HepG2 (cell line): ENCODE measurements around the gene ATG9A. TPM values are rescaled to one million over a fixed set of nuclear protein-coding genes. Genes with fewer than 3 reads are reported as not detected.

Source experiments
- AKAP8 ChIP-seq: sonication (generic); formaldehyde crosslinking; IDR thresholded peaks from 2 replicates; pipeline ENCODE4 v1.5.1; 2020; ENCODE audit warnings: mild to moderate bottlenecking, missing genetic modification reagents
- DR1 ChIP-seq: sonication (generic); formaldehyde crosslinking; IDR thresholded peaks from 2 replicates; pipeline ENCODE4 v1.8.0; 2021; ENCODE audit warnings: mild to moderate bottlenecking, missing genetic modification reagents, inconsistent platforms
- ELF3 ChIP-seq: IDR thresholded peaks from 2 replicates; pipeline ENCODE4 v1.6.1; 2016; ENCODE audit warnings: missing genetic modification reagents, missing compliant biosample characterization
- FOXP1 ChIP-seq, 2 experiments: fragments of 450-650 bp in 1 of 2; IDR thresholded peaks; 2 replicates each; pipeline ENCODE4 v1.6.1; 2017 to 2018; ENCODE audit warnings: antibody characterized with exemption in 1 of 2
- GPN1 ChIP-seq: sonication (generic); formaldehyde crosslinking; IDR thresholded peaks from 2 replicates; pipeline ENCODE4 v1.5.1; 2020; ENCODE audit warnings: missing genetic modification reagents, borderline replicate concordance
- HOXA3 ChIP-seq: sonication (generic); formaldehyde crosslinking; IDR thresholded peaks from 2 replicates; pipeline ENCODE4 v1.5.0; 2020; ENCODE audit warnings: missing genetic modification reagents
- HOXA5 ChIP-seq: sonication (generic); formaldehyde crosslinking; IDR thresholded peaks from 2 replicates; pipeline ENCODE4 v1.4.0; 2020; ENCODE audit warnings: missing genetic modification reagents
- HOXD1 ChIP-seq: sonication (generic); formaldehyde crosslinking; IDR thresholded peaks from 2 replicates; pipeline ENCODE4 v1.5.0; 2020; ENCODE audit warnings: missing genetic modification reagents
- KLF16 ChIP-seq, 2 experiments: sonication (generic) in 1 of 2; formaldehyde crosslinking in 1 of 2; IDR thresholded peaks; 2 replicates each; pipeline versions ENCODE4 v1.6.1 to v1.8.0; 2016 to 2023; ENCODE audit warnings: missing genetic modification reagents in 2 of 2, missing compliant biosample characterization in 1 of 2
- NR2C2 ChIP-seq: sonication (generic); formaldehyde crosslinking; IDR thresholded peaks from 2 replicates; pipeline ENCODE4 v1.4.0; 2020; ENCODE audit warnings: missing genetic modification reagents, mild to moderate bottlenecking, moderate library complexity, borderline replicate concordance
- SMAD9 ChIP-seq: sonication (generic); formaldehyde crosslinking; IDR thresholded peaks from 2 replicates; pipeline ENCODE4 v1.5.1; 2020; ENCODE audit warnings: mild to moderate bottlenecking, missing genetic modification reagents
- SMYD3 ChIP-seq: sonication (generic); formaldehyde crosslinking; IDR thresholded peaks from 2 replicates; pipeline ENCODE4 v1.8.1; 2023; ENCODE audit warnings: mild to moderate bottlenecking, missing genetic modification reagents
- STAG1 ChIP-seq: sonication (generic); formaldehyde crosslinking; IDR thresholded peaks from 2 replicates; pipeline ENCODE4 v1.4.0; 2020; ENCODE audit warnings: missing genetic modification reagents
- U2AF2 ChIP-seq: fragments of 200-400 bp; formaldehyde crosslinking; IDR thresholded peaks from 2 replicates; pipeline ENCODE4 v1.6.1; 2017; ENCODE audit warnings: low read depth, mild to moderate bottlenecking, low read length
- ZBTB7A ChIP-seq: sonication (generic); formaldehyde crosslinking; IDR thresholded peaks from 2 replicates; pipeline ENCODE4 v1.8.0; 2022; ENCODE audit warnings: mild to moderate bottlenecking, missing genetic modification reagents
- ZFP82 ChIP-seq: sonication (generic); formaldehyde crosslinking; IDR thresholded peaks from 2 replicates; pipeline ENCODE4 v1.5.1; 2020; ENCODE audit warnings: mild to moderate bottlenecking, missing genetic modification reagents, borderline replicate concordance
- ZNF253 ChIP-seq: sonication (generic); formaldehyde crosslinking; IDR thresholded peaks from 2 replicates; pipeline ENCODE4 v1.8.0; 2022; ENCODE audit warnings: mild to moderate bottlenecking, missing genetic modification reagents, borderline replicate concordance
- ZNF274 ChIP-seq: sonication (generic); formaldehyde crosslinking; IDR thresholded peaks from 2 replicates; pipeline ENCODE4 v1.5.1; 2020; ENCODE audit warnings: mild to moderate bottlenecking, missing genetic modification reagents
- ZNF30 ChIP-seq: sonication (generic); formaldehyde crosslinking; IDR thresholded peaks from 2 replicates; pipeline ENCODE4 v1.5.0; 2020; ENCODE audit warnings: mild to moderate bottlenecking, missing genetic modification reagents
- ZNF703 ChIP-seq: sonication (generic); formaldehyde crosslinking; IDR thresholded peaks from 2 replicates; pipeline ENCODE4 v1.5.1; 2020; ENCODE audit warnings: missing genetic modification reagents, mild to moderate bottlenecking, moderate library complexity, borderline replicate concordance
- ZNF883 ChIP-seq: sonication (generic); formaldehyde crosslinking; IDR thresholded peaks from 2 replicates; pipeline ENCODE4 v1.5.1; 2020; ENCODE audit warnings: mild to moderate bottlenecking, missing genetic modification reagents; ENCODE audit errors: not compliant biosample characterization
- ZSCAN22 ChIP-seq: sonication (generic); formaldehyde crosslinking; IDR thresholded peaks from 2 replicates; pipeline ENCODE4 v1.4.0; 2020; ENCODE audit warnings: mild to moderate bottlenecking, missing genetic modification reagents
- polyA plus RNA-seq, 8 experiments: library from polyadenylated mRNA; depleted of rRNA in 3 of 8; stranded (reverse) in 7 of 8; unstranded in 1 of 8; fragments of >200 nt; fragmentation: Illumina TruSeq in 4 of 8; extraction: Trizol in 4 of 8; gene quantifications; 2 replicates each; pipeline versions ENCODE4 v1.2.1 to v1.2.3, GENCODE V29; 2011 to 2016; ENCODE audit warnings: low read depth in 4 of 8, missing spikeins in 1 of 8, mixed read lengths in 1 of 8; ENCODE audit not compliant: insufficient read depth in 1 of 8
- total RNA-seq, 5 experiments: library from RNA; depleted of rRNA; stranded (reverse); fragments of >200 nt; fragmentation: Illumina TruSeq; extraction: Trizol; gene quantifications; 2 replicates each; pipeline ENCODE4 v1.2.3, GENCODE V29; 2016; ENCODE audit warnings: low read depth in 1 of 5
- TF ChIP-seq, protein P1 (sequence below): sonication (generic); formaldehyde crosslinking; IDR thresholded peaks from 2 replicates; pipeline ENCODE4 v1.5.1; 2020; ENCODE audit warnings: missing genetic modification reagents, mild to moderate bottlenecking, borderline replicate concordance
- TF ChIP-seq, protein P2 (sequence below): sonication (generic); formaldehyde crosslinking; IDR thresholded peaks from 2 replicates; pipeline ENCODE4 v1.4.0; 2020; ENCODE audit warnings: mild to moderate bottlenecking, low read depth, missing genetic modification reagents
- TF ChIP-seq, protein P3 (sequence below): sonication (generic); formaldehyde crosslinking; IDR thresholded peaks from 2 replicates; pipeline ENCODE4 v1.5.0; 2020; ENCODE audit warnings: missing genetic modification reagents
- TF ChIP-seq, protein P4 (sequence below): sonication (generic); formaldehyde crosslinking; IDR thresholded peaks from 2 replicates; pipeline ENCODE4 v1.5.0; 2020; ENCODE audit warnings: missing genetic modification reagents

The ATG9A gene
- total and polyA plus RNA-seq, 2 of the 13 experiments (the other 11 are each of a cell fraction or from before 2014, with no cell fraction given): 35.0 to 131 TPM

DNA sequence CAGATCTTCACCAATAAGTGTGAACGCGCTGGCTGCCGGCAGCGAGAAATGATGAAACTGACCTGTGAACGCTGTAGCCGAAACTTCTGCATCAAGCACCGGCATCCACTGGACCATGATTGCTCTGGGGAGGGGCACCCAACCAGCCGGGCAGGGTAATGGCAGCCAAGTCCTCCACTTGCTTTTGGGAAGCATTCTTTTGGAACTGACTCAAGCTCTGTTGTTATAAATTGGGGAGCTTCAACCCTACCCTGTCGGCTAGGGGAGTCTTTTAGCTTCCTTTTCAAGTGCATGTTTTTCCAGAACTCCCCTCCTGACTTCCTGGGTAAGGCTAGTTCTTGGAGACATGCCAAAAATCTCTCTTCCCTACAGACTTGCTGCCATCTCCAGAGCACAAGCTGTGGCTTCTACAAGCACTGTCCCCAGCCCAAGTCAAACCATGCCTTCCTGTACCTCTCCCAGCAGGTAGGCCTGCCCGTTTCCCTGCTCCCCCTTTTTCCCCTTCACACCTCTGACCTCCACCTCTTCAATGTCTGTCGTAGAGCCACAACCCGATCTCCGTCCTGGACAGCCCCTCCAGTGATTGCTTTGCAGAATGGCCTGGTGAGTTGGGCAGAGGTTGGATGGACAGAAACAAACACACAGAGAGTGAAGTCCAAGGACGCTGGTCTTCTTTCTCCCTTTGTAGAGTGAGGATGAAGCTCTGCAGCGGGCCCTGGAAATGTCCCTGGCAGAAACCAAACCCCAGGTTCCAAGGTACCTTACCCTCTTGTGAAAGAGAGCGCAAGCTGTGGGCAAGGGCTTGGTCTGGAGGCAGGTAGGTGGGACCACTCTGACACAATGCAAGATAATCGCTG, 21.3 kb downstream of the ATG9A start (continued):
- TF ChIP-seq ZNF703 (CRISPR knock-in tag): no peak
- 0 out of 2 replicates have a peak, but pooled peaks have one; percentile 38 for TF ChIP-seq NR2C2 (CRISPR knock-in tag)
- TF ChIP-seq ZNF253: no peak
- TF ChIP-seq ZFP82 (CRISPR knock-in tag): no peak
- no peak for TF ChIP-seq ZNF30 (CRISPR knock-in tag)
- TF ChIP-seq, protein P1, sequence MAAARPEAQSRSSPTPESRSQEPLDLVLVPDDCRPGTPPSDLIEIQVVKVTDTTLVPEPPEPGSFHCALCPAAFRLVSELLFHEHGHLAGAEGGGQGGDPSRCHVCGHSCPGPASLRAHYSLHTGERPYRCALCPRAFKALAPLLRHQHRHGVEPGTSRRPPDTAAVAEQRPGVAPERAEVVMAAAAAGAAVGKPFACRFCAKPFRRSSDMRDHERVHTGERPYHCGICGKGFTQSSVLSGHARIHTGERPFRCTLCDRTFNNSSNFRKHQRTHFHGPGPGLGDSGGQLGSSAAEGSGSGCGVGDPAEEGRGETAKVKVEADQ (CRISPR knock-in tag): peak; percentile 65; the same call in 1 of the 2 replicates
- peak; percentile 70; the same call in 1 of the 2 replicates for TF ChIP-seq HOXA3 (CRISPR knock-in tag)
- TF ChIP-seq HOXD1: no peak
- TF ChIP-seq SMAD9 (CRISPR knock-in tag): no peak
- TF ChIP-seq ZNF274: no peak; the same call in 1 of the 2 replicates
- TF ChIP-seq SMYD3 (CRISPR knock-in tag): no peak; the same call in 1 of the 2 replicates
- TF ChIP-seq ELF3: peak; percentile 72; the same call in 1 of the 2 replicates
- peak; percentile 93 for TF ChIP-seq ZBTB7A (CRISPR knock-in tag)
- no peak for TF ChIP-seq ZNF883 (CRISPR knock-in tag)
- TF ChIP-seq, protein P2, sequence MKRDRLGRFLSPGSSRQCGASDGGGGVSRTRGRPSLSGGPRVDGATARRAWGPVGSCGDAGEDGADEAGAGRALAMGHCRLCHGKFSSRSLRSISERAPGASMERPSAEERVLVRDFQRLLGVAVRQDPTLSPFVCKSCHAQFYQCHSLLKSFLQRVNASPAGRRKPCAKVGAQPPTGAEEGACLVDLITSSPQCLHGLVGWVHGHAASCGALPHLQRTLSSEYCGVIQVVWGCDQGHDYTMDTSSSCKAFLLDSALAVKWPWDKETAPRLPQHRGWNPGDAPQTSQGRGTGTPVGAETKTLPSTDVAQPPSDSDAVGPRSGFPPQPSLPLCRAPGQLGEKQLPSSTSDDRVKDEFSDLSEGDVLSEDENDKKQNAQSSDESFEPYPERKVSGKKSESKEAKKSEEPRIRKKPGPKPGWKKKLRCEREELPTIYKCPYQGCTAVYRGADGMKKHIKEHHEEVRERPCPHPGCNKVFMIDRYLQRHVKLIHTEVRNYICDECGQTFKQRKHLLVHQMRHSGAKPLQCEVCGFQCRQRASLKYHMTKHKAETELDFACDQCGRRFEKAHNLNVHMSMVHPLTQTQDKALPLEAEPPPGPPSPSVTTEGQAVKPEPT (CRISPR knock-in tag): no peak
- no peak for TF ChIP-seq ZSCAN22 (CRISPR knock-in tag)
- TF ChIP-seq DR1: no peak
- no peak for TF ChIP-seq GPN1 (CRISPR knock-in tag)
- TF ChIP-seq HOXA5 (CRISPR knock-in tag): peak; percentile 79; the same call in 1 of the 2 replicates
- TF ChIP-seq FOXP1 (IDR thresholded peaks at IDR 0.05): no peak
- peak; percentile 65 for TF ChIP-seq FOXP1 (CRISPR knock-in tag; IDR thresholded peaks at IDR 0.05)
- TF ChIP-seq, protein P3, sequence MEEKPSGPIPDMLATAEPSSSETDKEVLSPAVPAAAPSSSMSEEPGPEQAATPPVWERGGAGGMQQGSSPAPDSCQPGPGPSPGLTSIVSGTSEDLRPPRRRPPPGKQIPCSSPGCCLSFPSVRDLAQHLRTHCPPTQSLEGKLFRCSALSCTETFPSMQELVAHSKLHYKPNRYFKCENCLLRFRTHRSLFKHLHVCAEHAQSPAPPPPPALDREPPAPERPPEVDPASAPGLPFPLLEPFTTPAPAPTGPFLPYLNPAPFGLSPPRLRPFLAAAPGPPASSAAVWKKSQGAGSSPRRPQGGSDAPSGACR: peak; percentile 51; the same call in 1 of the 2 replicates
- TF ChIP-seq AKAP8 (CRISPR knock-in tag): 0 out of 2 replicates have a peak, but pooled peaks have one; percentile 40
- TF ChIP-seq STAG1 (CRISPR knock-in tag): no peak
- TF ChIP-seq, protein P4, sequence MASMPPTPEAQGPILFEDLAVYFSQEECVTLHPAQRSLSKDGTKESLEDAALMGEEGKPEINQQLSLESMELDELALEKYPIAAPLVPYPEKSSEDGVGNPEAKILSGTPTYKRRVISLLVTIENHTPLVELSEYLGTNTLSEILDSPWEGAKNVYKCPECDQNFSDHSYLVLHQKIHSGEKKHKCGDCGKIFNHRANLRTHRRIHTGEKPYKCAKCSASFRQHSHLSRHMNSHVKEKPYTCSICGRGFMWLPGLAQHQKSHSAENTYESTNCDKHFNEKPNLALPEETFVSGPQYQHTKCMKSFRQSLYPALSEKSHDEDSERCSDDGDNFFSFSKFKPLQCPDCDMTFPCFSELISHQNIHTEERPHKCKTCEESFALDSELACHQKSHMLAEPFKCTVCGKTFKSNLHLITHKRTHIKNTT (CRISPR knock-in tag): no peak
- peak in 1 of 2 experiments; percentile 76; a peak in 2 of 4 replicates for TF ChIP-seq KLF16 (CRISPR knock-in tag; IDR thresholded peaks at IDR 0.05)
- no peak for TF ChIP-seq U2AF2
